HCEC 1CT (cell line): ENCODE measurements around the gene WDR20.

Experiments used
- DNase-seq: peaks from one replicate; pipeline ENCODE4 v3.0.0-alpha.2; 2017

WDR20 gene

DNA sequence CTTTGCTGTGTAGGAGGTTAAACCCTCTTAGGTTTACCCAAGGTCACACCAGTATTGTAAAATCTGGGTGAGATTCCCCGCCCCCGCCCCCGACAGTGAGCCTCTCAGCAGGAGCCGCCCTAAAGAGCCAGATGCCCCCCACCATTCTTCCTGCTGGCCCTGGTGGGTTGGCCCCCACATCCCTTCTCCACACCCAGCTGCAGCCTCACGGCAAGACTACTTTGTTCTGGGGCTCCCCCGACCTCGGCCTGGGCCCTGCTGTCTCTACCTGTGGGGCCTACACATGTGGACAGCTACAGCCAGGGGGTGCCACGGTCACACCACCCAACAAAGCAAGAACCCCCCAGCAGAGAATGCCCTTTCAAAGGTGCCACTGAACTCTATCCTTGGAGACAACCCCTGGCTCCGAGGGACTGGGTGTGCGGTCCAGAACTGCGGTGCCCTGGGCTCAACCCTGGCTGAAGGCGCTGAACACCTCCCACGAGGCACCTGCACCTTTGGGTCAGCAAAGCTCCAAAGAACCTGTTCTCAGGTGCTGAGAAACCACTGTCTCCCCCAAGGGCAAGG is 82.4 kb downstream of the WDR20 start:
- DNase-seq = no peak

- DNase-seq = no peak
Measured at GRCh38 chr14:102222751-102223150, 83.1 kb downstream of the WDR20 start.

GRCh38 chr14:102223682-102224081 is 84.0 kb downstream of the WDR20 start:
- no peak for DNase-seq

DNA sequence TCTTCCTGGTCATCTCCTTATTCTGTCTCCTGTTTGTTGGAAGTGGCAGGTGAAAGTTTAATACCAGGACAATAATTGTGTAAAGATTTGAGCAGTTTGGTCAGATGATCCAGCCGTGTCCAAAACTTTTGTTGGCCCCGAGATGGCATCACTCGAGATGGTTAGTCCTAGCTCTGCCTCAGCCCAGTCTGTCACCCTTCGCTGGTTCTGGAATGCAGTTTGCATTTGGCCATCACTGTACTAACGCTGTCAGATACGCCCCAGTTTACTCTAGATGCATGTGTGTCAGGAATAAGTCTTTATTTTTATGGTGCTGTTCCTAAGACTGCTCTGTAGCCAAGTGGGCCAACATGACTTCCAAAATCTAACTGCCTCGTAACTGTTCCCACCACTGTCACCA is 85.7 kb downstream of the WDR20 start:
- no peak for DNase-seq

- no peak for DNase-seq
Measured at GRCh38 chr14:102225936-102226335, 86.2 kb downstream of the WDR20 start.

- no peak for DNase-seq
Measured at GRCh38 chr14:102226356-102227125, 86.8 kb downstream of the WDR20 start.

DNA sequence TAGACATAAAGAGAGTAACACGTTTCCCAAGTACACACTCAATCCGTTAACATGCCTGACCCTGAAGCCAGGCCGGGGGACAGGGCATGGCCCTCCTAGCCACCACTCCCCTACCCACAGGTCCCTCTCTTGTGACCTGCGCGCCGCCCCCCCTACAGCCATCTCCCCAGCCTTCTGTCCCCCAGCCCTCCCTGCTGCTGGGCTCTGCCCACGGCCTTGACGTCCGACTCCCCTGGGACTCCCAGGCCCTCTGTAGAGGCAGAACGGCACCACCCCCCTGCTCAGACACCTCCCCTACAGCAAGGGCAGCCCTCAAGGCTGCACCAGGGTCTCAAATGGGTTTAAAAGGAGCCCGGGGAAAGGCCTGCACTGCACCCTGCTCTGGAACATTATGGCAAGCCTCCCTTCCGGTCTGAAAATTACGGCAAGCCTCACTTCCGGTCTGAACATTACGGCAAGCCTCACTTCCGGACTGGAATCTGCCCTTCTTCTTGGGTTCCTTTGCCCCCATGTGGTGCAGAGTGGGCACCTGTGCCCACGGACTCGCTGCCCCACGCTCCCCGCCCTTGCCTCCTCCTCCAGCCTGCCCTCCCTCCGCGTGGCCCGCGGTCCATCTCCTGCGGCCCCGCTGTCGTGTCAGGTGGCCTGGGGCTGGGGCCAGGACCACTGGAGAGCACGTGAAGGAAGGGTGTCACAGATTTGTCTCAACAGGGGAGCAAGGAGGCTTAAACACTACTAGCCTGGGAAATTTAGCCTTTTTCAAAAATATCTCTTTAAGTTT is 87.7 kb downstream of the WDR20 start:
- no peak for DNase-seq

DNA sequence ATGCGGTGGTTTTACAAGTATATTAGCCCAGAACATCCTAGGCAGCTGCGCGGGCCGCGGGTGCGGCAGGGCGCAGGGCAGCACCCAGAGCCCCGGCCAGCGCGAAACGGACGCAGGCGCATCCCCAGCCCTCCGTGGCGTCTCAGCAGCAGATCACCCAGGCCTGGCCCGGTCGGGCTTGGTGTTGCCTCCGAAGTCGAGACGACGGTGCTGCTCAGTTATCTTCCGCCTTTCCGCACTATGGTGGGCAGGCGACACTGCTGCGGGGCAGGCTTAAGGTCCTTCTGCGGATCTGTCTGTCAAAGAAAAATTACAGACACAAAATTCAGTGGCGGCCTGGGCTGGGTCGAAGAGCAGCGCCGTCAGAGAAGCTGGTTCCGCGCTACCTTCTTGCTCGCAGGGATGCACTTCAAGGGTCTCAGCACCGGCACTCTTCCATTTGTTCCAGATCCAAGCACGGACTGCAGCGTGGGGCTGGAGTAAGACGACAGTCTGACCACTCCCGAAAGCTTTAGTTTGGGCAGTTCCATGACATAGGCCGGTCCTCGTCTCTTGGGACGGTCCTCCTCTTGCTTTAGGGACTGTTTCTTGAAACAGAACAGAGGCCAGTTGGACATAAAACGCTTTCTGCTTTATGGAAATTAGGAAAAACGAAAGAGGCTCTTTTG is 89.5 kb downstream of the WDR20 start:
- no peak for DNase-seq

GRCh38 chr14:102229739-102230092 is 90.0 kb downstream of the WDR20 start:
- no peak for DNase-seq

- DNase-seq = no peak
Measured at GRCh38 chr14:102230481-102231210, 90.9 kb downstream of the WDR20 start.

- no peak for DNase-seq
Measured at GRCh38 chr14:102231476-102232347, 92.0 kb downstream of the WDR20 start.

DNA sequence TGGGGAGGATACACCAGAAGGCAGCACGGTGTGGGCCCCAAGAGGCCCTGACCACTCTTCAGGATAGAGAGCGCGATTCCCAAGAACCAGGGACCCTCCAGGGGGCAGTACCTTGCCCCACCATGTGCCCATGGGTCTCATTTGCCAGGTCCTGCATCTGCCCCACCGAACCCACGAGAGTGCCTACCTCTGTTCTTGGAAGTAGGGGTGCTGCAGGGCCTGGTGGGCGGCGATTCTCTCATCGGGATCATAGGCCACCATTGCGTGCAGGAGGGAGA is 92.6 kb downstream of the WDR20 start:
- no peak for DNase-seq

GRCh38 chr14:102233081-102233480 is 93.4 kb downstream of the WDR20 start:
- no peak for DNase-seq

GRCh38 chr14:102234331-102235264 is 94.9 kb downstream of the WDR20 start:
- no peak for DNase-seq

DNA sequence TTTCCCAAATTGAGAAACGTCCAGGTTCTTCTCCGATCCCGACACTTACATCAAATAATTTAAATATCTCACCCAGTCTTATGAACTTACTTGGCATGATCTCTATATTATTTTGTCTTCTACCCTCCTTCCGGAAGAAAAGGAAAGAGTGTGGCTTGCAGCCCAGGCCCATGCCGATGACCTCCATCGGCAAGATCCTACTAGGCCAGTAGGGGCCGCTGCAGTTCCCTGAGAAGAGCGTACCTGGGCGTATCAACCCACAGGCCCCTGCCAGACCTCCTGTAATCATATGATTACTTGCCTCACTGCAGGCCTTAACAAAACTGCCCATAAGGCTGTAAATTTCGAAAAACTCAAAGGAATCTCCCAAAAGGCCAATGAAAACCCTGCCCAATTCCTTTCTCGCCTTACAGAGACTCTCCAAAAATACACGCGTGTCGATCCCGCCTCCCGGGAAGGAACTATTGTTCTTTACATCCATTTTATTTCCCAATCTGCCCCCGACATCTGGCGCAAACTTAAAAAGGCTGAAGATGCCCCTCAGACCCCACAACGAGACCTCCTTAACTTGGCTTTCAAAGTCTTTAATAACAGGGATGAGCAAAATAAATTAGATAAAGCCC is 95.7 kb downstream of the WDR20 start:
- DNase-seq = peak; percentile 69

DNA sequence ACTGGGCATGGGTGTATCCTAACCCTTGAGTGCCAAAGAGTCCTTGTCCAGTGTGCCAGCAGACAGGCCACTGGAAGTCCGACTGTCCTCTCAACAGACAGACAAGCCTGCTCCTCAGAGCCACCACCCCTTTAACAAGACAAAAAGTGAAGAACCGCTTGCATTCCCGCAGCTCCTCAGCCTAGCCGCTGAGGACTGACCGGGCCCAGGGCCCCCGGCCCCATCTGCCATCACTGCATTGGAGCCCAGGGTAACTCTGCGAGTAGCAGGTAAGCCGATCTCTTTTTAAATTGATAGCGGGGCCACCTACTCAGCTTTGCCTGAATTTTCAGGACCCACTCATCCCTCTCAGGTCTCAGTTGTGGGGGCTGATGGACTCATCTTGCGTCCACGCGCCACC is 96.3 kb downstream of the WDR20 start:
- no peak for DNase-seq

DNA sequence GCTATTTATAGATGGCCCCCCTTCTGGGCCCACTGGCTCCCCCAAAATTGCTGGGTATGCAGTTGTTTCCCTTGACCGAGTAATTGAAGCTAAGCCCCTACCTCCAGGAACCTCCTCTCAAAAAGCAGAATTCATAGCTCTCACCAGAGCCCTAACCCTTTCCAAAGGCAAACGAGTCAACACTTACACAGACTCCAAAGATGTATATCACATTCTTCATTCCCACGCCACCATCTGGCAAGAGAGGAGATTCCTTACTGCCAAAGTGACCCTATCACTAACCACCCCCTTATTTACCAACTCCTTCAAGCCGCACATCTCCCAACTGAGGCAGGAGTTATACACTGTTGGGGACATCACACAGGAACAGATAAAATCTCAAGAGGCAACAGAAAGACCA is 98.4 kb downstream of the WDR20 start:
- no peak for DNase-seq

GRCh38 chr14:102238766-102239165 is 99.1 kb downstream of the WDR20 start:
- no peak for DNase-seq

GRCh38 chr14:102239231-102239630 is 99.5 kb downstream of the WDR20 start:
- DNase-seq = no peak

DNA sequence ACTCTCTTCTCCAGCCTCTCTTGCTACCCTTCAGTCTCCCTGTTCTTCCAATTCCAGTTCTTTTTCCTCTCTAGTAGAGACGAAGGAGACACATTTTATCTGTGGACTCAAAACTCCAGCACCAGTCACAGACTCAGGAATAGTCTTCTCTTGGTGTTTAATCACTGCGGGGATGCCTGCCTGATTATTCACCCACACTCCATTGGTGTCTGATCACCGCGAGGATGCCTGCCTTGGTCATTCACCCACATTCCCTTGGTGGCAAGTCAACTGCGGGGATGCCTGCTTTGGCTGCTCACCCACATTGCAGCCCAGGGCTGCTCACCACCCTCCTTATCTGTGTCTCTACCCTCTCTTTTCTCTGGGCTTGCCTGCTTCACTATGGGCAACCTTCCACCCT is 100.8 kb downstream of the WDR20 start:
- peak; percentile 7 for DNase-seq
